NCI-H2196 treated with DMSO at 0.1 percent for 48 hours (cell line): ENCODE results near the gene PDE4B.
"Not testable (repeated sequence)": the region's sequence is repeated elsewhere in the genome, so short reads cannot be mapped to it uniquely, and the experiment has no call there.

Source experiments
- DNase-seq: peaks from one replicate; lab custom pipeline; 2025; ENCODE audit not compliant: unreplicated experiment; lab: John Stamatoyannopoulos, UW

Gene PDE4B

GRCh38 chr1:66112744-66113400 lies 320.2 kb downstream of the PDE4B start:
- DNase-seq: no peak

- DNase-seq: no peak
Observed at GRCh38 chr1:66119148-66119547, 326.5 kb downstream of the PDE4B start.

- no peak for DNase-seq
Observed at GRCh38 chr1:66124670-66125069, 332.0 kb downstream of the PDE4B start.

- DNase-seq: not testable (repeated sequence)
Observed at GRCh38 chr1:66128641-66129040, 335.9 kb downstream of the PDE4B start.

- DNase-seq: no peak
Observed at GRCh38 chr1:66132324-66132723, 339.6 kb downstream of the PDE4B start.

GRCh38 chr1:66134004-66134403 lies 341.3 kb downstream of the PDE4B start:
- DNase-seq: no peak

- DNase-seq: no peak
Observed at GRCh38 chr1:66135161-66135560, 342.5 kb downstream of the PDE4B start.

- DNase-seq: not testable (repeated sequence)
Observed at GRCh38 chr1:66136423-66136822, 343.7 kb downstream of the PDE4B start.

- DNase-seq: no peak
Observed at GRCh38 chr1:66137235-66137634, 344.5 kb downstream of the PDE4B start.

- DNase-seq: no peak
Observed at GRCh38 chr1:66138613-66139012, 345.9 kb downstream of the PDE4B start.

GRCh38 chr1:66140072-66140471 lies 347.4 kb downstream of the PDE4B start:
- DNase-seq: no peak

GRCh38 chr1:66143651-66144050 lies 351.0 kb downstream of the PDE4B start:
- DNase-seq: no peak

- no peak for DNase-seq
Observed at GRCh38 chr1:66147226-66147835, 354.6 kb downstream of the PDE4B start.

- no peak for DNase-seq
Observed at GRCh38 chr1:66152034-66152433, 359.3 kb downstream of the PDE4B start.

GRCh38 chr1:66154394-66154793 lies 361.7 kb downstream of the PDE4B start:
- DNase-seq: no peak

GRCh38 chr1:66156144-66156543 lies 363.4 kb downstream of the PDE4B start:
- no peak for DNase-seq

GRCh38 chr1:66159800-66160199 lies 367.1 kb downstream of the PDE4B start:
- DNase-seq: no peak

GRCh38 chr1:66160719-66161118 lies 368.0 kb downstream of the PDE4B start:
- no peak for DNase-seq

GRCh38 chr1:66166753-66167152 lies 374.1 kb downstream of the PDE4B start:
- no peak for DNase-seq

- DNase-seq: no peak
Observed at GRCh38 chr1:66167267-66167666, 374.6 kb downstream of the PDE4B start.

GRCh38 chr1:66168467-66168887 lies 375.8 kb downstream of the PDE4B start:
- DNase-seq: no peak

GRCh38 chr1:66168948-66169671 lies 376.4 kb downstream of the PDE4B start:
- DNase-seq: no peak
